NT2/D1 (cell line): ENCODE results near the gene RAPGEF4.

ENCODE experiments used
- SUZ12 ChIP-seq: IDR thresholded peaks from 2 replicates; pipeline ENCODE4 v1.6.1; 2011; ENCODE audit not compliant: insufficient read length, insufficient read depth; ENCODE audit errors: extremely low read depth
- YY1 ChIP-seq: IDR thresholded peaks from 2 replicates; pipeline ENCODE4 v1.6.1; 2011; ENCODE audit not compliant: insufficient read length, insufficient read depth
- ZNF274 ChIP-seq: IDR thresholded peaks from 2 replicates; pipeline ENCODE4 v1.6.1; 2011; ENCODE audit warnings: mild to moderate bottlenecking, low read depth, low read length

DNA sequence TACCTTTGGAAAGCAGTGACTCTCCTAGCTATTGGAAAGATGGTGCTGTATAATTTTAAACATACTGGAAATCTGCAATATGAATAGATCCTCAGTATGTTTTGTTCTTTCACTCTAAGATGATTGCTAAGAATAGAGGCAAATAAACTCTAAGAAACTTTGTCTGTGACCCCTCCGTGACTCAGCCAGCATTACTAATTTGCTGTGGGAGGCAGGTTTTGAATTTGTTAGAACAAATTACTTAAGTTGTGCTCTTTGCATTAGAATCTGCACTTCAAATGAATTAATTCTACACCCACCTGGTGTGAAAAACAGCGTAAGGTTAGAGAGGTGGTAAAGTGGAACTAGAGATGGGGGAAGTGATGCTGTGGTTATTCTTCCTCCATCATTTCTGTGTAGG lies 142.2 kb downstream of the RAPGEF4 start:
- TF ChIP-seq ZNF274: no peak
- TF ChIP-seq YY1: no peak
- no peak for TF ChIP-seq SUZ12
